ENCODE results near the gene NPTX2.

NPTX2 gene

GRCh38 chr7:98627413-98627790, 10.3 kb downstream of the NPTX2 start:
- no peak overlapping the region for H3K4me3 ChIP-seq (ENCODE audit: low read length)
- no peak for TF ChIP-seq CTCF (conservative IDR thresholded peaks at IDR 0.05; ENCODE audit: low read depth, low read length)
- DNase-seq (ENCODE audit: low read depth): no peak

DNA sequence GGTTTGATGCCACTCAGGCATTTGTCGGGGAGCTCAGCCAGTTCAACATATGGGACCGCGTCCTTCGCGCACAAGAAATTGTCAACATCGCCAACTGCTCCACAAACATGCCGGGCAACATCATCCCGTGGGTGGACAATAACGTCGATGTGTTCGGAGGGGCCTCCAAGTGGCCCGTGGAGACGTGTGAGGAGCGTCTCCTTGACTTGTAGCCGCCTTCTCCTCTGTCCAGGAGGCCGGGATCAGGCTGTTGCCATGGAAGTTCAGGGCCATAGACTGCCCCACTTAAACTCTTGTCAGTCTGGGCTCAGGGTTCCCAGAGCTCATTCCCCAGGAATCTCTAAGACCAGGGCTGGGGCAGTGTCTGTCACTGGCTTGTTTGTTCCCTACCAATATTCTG, 11.3 kb downstream of the NPTX2 start:
- no peak for TF ChIP-seq CTCF (conservative IDR thresholded peaks at IDR 0.05; ENCODE audit: low read depth, low read length)
- H3K4me3 ChIP-seq (ENCODE audit: low read length): no peak overlapping the region
- DNase-seq (ENCODE audit: low read depth): no peak

GRCh38 chr7:98629001-98629431, 11.9 kb downstream of the NPTX2 start:
- no peak for DNase-seq (ENCODE audit: low read depth)
- no peak for TF ChIP-seq CTCF (conservative IDR thresholded peaks at IDR 0.05; ENCODE audit: low read depth, low read length)
- H3K4me3 ChIP-seq (ENCODE audit: low read length): no peak overlapping the region

DNA sequence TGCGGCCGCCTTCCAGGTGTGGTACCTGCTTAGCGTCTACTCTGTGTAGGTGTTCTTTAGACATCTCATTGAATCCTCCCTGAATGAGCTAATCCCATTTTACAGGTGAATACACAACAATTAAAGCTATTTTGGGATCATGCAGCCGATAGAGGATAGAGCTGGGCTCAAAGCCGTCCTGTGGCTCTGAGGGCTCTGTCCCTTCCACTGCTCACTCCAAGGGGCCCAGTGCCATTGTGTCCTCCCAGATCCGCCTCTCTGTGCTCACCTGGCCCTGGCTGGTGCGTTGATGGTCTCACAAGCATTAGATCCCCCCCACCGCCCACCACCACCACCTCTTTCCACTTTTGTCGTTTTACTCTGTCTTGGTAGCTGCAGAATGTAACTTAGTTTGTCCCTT, 13.1 kb downstream of the NPTX2 start:
- no peak for TF ChIP-seq CTCF (conservative IDR thresholded peaks at IDR 0.05; ENCODE audit: low read depth, low read length)
- no peak for DNase-seq (ENCODE audit: low read depth)
- no peak overlapping the region for H3K4me3 ChIP-seq (ENCODE audit: low read length)

DNA sequence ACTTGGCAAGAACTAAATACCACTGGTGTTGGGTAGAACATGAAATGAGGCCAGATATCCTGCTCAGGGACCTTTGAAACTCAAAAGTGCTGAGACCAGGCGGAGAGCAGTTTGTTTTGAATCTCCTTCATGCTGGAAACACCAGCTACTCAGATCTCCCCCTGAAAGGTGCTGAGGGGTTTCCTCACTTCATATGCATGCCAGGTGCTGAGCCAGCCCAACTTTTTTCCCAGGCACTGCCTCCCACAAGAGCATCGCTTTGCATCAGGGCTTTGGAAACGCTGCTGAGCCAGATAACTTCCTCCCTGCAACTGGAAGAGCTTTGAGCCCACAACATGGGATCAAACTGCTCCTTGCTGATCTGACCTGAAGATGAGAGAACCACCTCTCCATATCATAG, 13.7 kb downstream of the NPTX2 start:
- DNase-seq (ENCODE audit: low read depth): no peak
- TF ChIP-seq CTCF (conservative IDR thresholded peaks at IDR 0.05; ENCODE audit: low read depth, low read length): no peak
- no peak overlapping the region for H3K4me3 ChIP-seq (ENCODE audit: low read length)

GRCh38 chr7:98638853-98639252, 21.8 kb downstream of the NPTX2 start:
- no peak for DNase-seq (ENCODE audit: low read depth)
- TF ChIP-seq CTCF (conservative IDR thresholded peaks at IDR 0.05; ENCODE audit: low read depth, low read length): no peak
- no peak overlapping the region for H3K4me3 ChIP-seq (ENCODE audit: low read length)

DNA sequence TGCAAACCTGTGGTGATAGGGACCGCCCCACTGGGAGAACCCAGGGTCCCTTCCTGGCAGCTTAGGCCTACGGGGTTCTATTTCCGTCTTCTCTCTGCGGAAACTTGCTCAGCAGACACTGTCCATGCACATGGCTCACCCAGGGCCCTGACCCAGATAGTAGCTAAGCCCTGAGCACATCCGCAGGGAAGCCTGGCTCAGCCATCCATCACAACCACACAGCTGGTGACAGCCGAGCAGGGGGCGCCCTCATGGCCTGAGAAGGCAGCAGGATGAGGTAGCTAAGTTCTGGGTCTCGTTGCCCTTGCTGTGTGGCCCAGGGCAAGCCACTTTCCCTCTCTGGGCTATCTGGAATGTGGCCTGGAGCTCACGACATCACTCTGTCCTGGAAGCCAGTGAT, 23.3 kb downstream of the NPTX2 start:
- no peak overlapping the region for H3K4me3 ChIP-seq (ENCODE audit: low read length)
- DNase-seq (ENCODE audit: low read depth): no peak
- no peak for TF ChIP-seq CTCF (conservative IDR thresholded peaks at IDR 0.05; ENCODE audit: low read depth, low read length)
